HCT116 (cell line): ENCODE data around the gene ARMH4. TPM values are rescaled to one million over a fixed set of nuclear protein-coding genes. Genes with fewer than 3 reads are reported as not detected.

Experiments used
- ATAC-seq: fragments of 200-7000 bp; cut with Tn5 transposase; 2 replicates; pipeline ENCODE4 v1.9.1; 2020; ENCODE audit warnings: mild to moderate bottlenecking, moderate library complexity
- BruUV-seq: library from RNA; stranded (reverse); fragments of 400-500 nt; replicated peaks from 2 replicates; lab custom pipeline; 2021; lab: Mats Ljungman, UMichigan
- CTCF ChIA-PET: fragments of 300-600 bp; sonication (Branson Sonifier 250); formaldehyde crosslinking; loops from one replicate; lab custom pipeline; 2021; ENCODE audit warnings: antibody characterized with exemption; lab: Charles Lee
- POLR2A ChIA-PET: fragments of 300-600, 350-600 bp; sonication (Branson Sonifier 250); formaldehyde crosslinking; loops from one replicate; lab custom pipeline; 2021; ENCODE audit warnings: antibody characterized with exemption; lab: Charles Lee
- RAD21 ChIA-PET, 2 experiments: fragments of 300-600 bp; sonication (Branson Sonifier 250); formaldehyde crosslinking; loops; one replicate each; lab custom pipeline; 2023; ENCODE audit warnings: low total read pairs in 2 of 2; ENCODE audit not compliant: uncharacterized antibody in 2 of 2, unreplicated experiment in 2 of 2, low non-redundant PET in 1 of 2; lab: Charles Lee
- DNase-seq: peaks from one replicate; pipeline ENCODE4 v3.0.0-alpha.2; 2010; ENCODE audit warnings: low read depth, low spot score
- H2AFZ ChIP-seq: fragments of 200-600 bp; shearing (Covaris generic), sonication (generic); 2 replicates; pipeline ENCODE4 v1.6.1; 2017; ENCODE audit warnings: low read depth, mixed run types, mixed read lengths, antibody characterized with exemption, low read length; ENCODE audit not compliant: poor library complexity, severe bottlenecking
- H3K27ac ChIP-seq: 2 replicates; pipeline ENCODE4 v1.5.1; 2012; ENCODE audit warnings: low read depth, low read length
- H3K27me3 ChIP-seq: fragments of 200-600 bp; sonication (generic); 2 replicates; pipeline ENCODE4 v1.6.1; 2016; ENCODE audit warnings: mixed run types, low read length, mixed read lengths; ENCODE audit not compliant: insufficient read depth
- H3K36me3 ChIP-seq, 2 experiments: fragments of 200-500 bp in 1 of 2; fragments of 200-600 bp in 1 of 2; sonication (Bioruptor generic) in 1 of 2; sonication (generic) in 1 of 2; 2 replicates each; pipeline versions ENCODE4 v1.5.1 to v1.6.1; 2014 to 2016; ENCODE audit warnings: low read length in 2 of 2, inconsistent platforms in 1 of 2, mixed read lengths in 1 of 2, mixed run types in 1 of 2; ENCODE audit not compliant: insufficient read depth in 2 of 2, control insufficient read depth in 1 of 2
- H3K4me1 ChIP-seq, 2 experiments: fragments of 200-600 bp in 1 of 2; sonication (generic) in 1 of 2; 2 replicates each; pipeline versions ENCODE4 v1.5.1 to v1.6.1; 2012 to 2017; ENCODE audit warnings: low read length in 2 of 2, inconsistent platforms in 1 of 2, mild to moderate bottlenecking in 1 of 2, mixed read lengths in 1 of 2, mixed run types in 1 of 2, moderate library complexity in 1 of 2; ENCODE audit not compliant: insufficient read depth in 2 of 2, control insufficient read depth in 1 of 2
- H3K4me2 ChIP-seq: fragments of 200-600 bp; sonication (generic); 2 replicates; pipeline ENCODE4 v1.6.1; 2017; ENCODE audit warnings: mixed run types, low read length, mixed read lengths
- H3K4me3 ChIP-seq, 2 experiments: fragments of 200-600 bp in 1 of 2; sonication (generic) in 1 of 2; replicated peaks in 1 of 2; 2 replicates each; pipeline ENCODE4 v1.5.1; 2011 to 2016; ENCODE audit warnings: low read length in 2 of 2, control low read depth in 1 of 2, low read depth in 1 of 2, mild to moderate bottlenecking in 1 of 2, mixed read lengths in 1 of 2, mixed run types in 1 of 2
- H3K79me2 ChIP-seq: fragments of 200-600 bp; sonication (generic); 2 replicates; pipeline ENCODE4 v1.6.1; 2017; ENCODE audit warnings: mild to moderate bottlenecking, mixed run types, low read length, moderate library complexity, mixed read lengths; ENCODE audit not compliant: insufficient read depth
- H3K9ac ChIP-seq: fragments of 200-600 bp; sonication (generic); 2 replicates; pipeline ENCODE4 v1.6.1; 2016; ENCODE audit warnings: low read length, mixed read lengths
- H3K9me2 ChIP-seq: fragments of 200-600 bp; sonication (generic), shearing (Covaris generic); 2 replicates; pipeline ENCODE4 v1.6.1; 2017; ENCODE audit warnings: mixed run types, mild to moderate bottlenecking, moderate library complexity; ENCODE audit not compliant: insufficient read depth
- H3K9me3 ChIP-seq, 2 experiments: fragments of 200-500 bp in 1 of 2; fragments of 200-600 bp in 1 of 2; sonication (Bioruptor generic) in 1 of 2; sonication (generic) in 1 of 2; 2 replicates each; pipeline ENCODE4 v1.6.1; 2014 to 2017; ENCODE audit warnings: low read length in 2 of 2, mixed read lengths in 2 of 2, inconsistent platforms in 1 of 2, low read depth in 1 of 2, mild to moderate bottlenecking in 1 of 2, mixed run types in 1 of 2, moderate library complexity in 1 of 2; ENCODE audit not compliant: control insufficient read depth in 1 of 2, insufficient read depth in 1 of 2
- H4K20me1 ChIP-seq: fragments of 200-600 bp; sonication (generic), shearing (Covaris generic); 2 replicates; pipeline ENCODE4 v1.6.1; 2017; ENCODE audit warnings: mixed run types, mild to moderate bottlenecking, moderate library complexity; ENCODE audit not compliant: insufficient read depth
- CBX3 ChIP-seq: IDR thresholded peaks from 2 replicates; pipeline ENCODE4 v1.6.1; 2012; ENCODE audit warnings: low read depth
- CEBPB ChIP-seq: IDR thresholded peaks from 2 replicates; pipeline ENCODE4 v1.6.1; 2012; ENCODE audit warnings: low read depth
- ELF1 ChIP-seq: IDR thresholded peaks from 2 replicates; pipeline ENCODE4 v1.6.1; 2012; ENCODE audit warnings: low read depth, borderline replicate concordance
- EZH2phosphoT487 ChIP-seq: fragments of 200-600 bp; IDR thresholded peaks from 2 replicates; pipeline ENCODE4 v1.6.1; 2018; ENCODE audit warnings: antibody characterized with exemption, borderline replicate concordance
- POLR2A ChIP-seq: IDR thresholded peaks from 2 replicates; pipeline ENCODE4 v1.7.0; 2011; ENCODE audit warnings: borderline replicate concordance; ENCODE audit not compliant: insufficient read depth, insufficient read length; ENCODE audit errors: extremely low read depth
- POLR2AphosphoS5 ChIP-seq: IDR thresholded peaks from 2 replicates; pipeline ENCODE4 v1.6.1; 2011; ENCODE audit warnings: mild to moderate bottlenecking, low read depth, low read length, moderate library complexity
- RAD21 ChIP-seq: IDR thresholded peaks from 2 replicates; pipeline ENCODE4 v1.6.1; 2012; ENCODE audit warnings: low read depth, mild to moderate bottlenecking
- REST ChIP-seq: IDR thresholded peaks from 2 replicates; pipeline ENCODE4 v1.6.1; 2012; ENCODE audit warnings: low read depth
- SIN3A ChIP-seq: IDR thresholded peaks from 2 replicates; pipeline ENCODE4 v1.6.1; 2012; ENCODE audit warnings: low read depth
- TCF7L2 ChIP-seq: IDR thresholded peaks from 2 replicates; pipeline ENCODE4 v1.7.0; 2011; ENCODE audit warnings: borderline replicate concordance, inconsistent platforms; ENCODE audit not compliant: insufficient read depth, insufficient read length; ENCODE audit errors: extremely low read depth
- YY1 ChIP-seq: IDR thresholded peaks from 2 replicates; pipeline ENCODE4 v1.6.1; 2011; ENCODE audit warnings: low read length, low read depth, moderate library complexity, mild to moderate bottlenecking; ENCODE audit not compliant: insufficient replicate concordance; ENCODE audit errors: extremely low read depth
- ZBTB33 ChIP-seq: IDR thresholded peaks from 2 replicates; pipeline ENCODE4 v1.6.1; 2011; ENCODE audit warnings: mild to moderate bottlenecking, low read length, moderate library complexity; ENCODE audit not compliant: insufficient replicate concordance; ENCODE audit errors: extremely low read depth
- ZFX ChIP-seq: fragments of 450-650 bp; IDR thresholded peaks from 2 replicates; pipeline ENCODE4 v1.6.1; 2017
- ZNF274 ChIP-seq: fragments of 200-500 bp; sonication (Bioruptor generic); IDR thresholded peaks from 2 replicates; pipeline ENCODE4 v1.6.1; 2014; ENCODE audit warnings: mild to moderate bottlenecking, low read depth, low read length, inconsistent platforms
- intact Hi-C: fragments of 100-400 bp; cut with micrococcal nuclease; formaldehyde crosslinking; loops from 2 replicates; pipeline ENCODE4 v1.10.0; 2022
- total RNA-seq: library from RNA; stranded (reverse); gene quantifications from one replicate; pipeline ENCODE4 v1.2.1, GENCODE V29; 2021; ENCODE audit not compliant: unreplicated experiment
- TF ChIP-seq, protein P1 (sequence below): IDR thresholded peaks from 2 replicates; pipeline ENCODE4 v1.6.1; 2012

ARMH4 gene
- total RNA-seq, 1 experiment from 2014 or later: 1.7 TPM

- Histone ChIP-seq H3K4me3 (no peak overlapping the region), H3K4me2 (peak overlapping the region; percentile 45), H3K9ac (no peak overlapping the region), H3K27ac (no peak overlapping the region), H2AFZ (no peak overlapping the region), H3K27me3 (no peaks in the 10 kb centered on the region), H3K79me2 (no peaks in the 10 kb centered on the region), H3K4me1 (peaks cover 18 to 28% of the 10 kb centered on the region in 2 experiments), H3K9me3 (no peaks in the 10 kb centered on the region), H4K20me1 (no peaks in the 10 kb centered on the region), H3K36me3 (no peaks in the 10 kb centered on the region)
- CTCF ChIA-PET: no interaction called here
- POLR2A ChIA-PET: no interaction called here
- RAD21 ChIA-PET: no interaction called here
- no peak for DNase-seq
- ATAC-seq: peak; percentile 45
- BruUV-seq: no TSS peak
- TF ChIP-seq RAD21 (no peak), EZH2phosphoT487 (no peak), POLR2AphosphoS5 (no peak), POLR2A (no peak)
- TF ChIP-seq, all 23 proteins: peak for 0
- intact Hi-C loops: no loop called here
- no peaks in the 10 kb centered on the region for H3K9me2 ChIP-seq
Measured at GRCh38 chr14:58078068-58078467, 73.9 kb downstream of the ARMH4 start.

DNA sequence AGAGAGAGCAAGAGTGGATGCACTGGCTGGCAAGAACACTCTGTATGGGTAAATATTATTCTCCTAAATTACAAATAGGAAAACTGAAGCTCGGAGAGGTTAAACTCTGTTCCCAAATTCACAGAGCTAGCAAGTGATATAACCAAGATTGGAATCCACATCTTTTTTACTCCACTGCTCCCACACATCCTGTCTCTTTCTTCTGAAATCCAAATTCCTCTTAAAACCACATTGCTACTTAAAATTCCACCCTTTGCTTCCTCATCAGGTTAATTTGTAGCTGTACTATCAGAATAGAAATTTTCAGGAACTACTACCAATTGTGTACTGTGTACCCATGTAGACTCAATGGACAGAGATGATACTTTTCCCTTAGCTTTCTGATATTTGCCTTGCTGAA is 74.4 kb downstream of the ARMH4 start:
- ATAC-seq (no peak), DNase-seq (no peak)
- no peaks in the 10 kb centered on the region for H3K9me3 ChIP-seq
- intact Hi-C loops: no loop called here
- ChIA-PET POLR2A (no interaction called here), CTCF (no interaction called here), RAD21 (no interaction called here)
- H3K27me3 ChIP-seq: no peaks in the 10 kb centered on the region
- no peaks in the 10 kb centered on the region for H4K20me1 ChIP-seq
- no TSS peak for BruUV-seq
- no peak overlapping the region for H3K27ac ChIP-seq
- H3K4me2 ChIP-seq: peak overlapping the region; percentile 45
- H2AFZ ChIP-seq: no peak overlapping the region
- H3K36me3 ChIP-seq: no peaks in the 10 kb centered on the region
- H3K4me3 ChIP-seq: no peak overlapping the region
- no peaks in the 10 kb centered on the region for H3K79me2 ChIP-seq
- H3K9me2 ChIP-seq: no peaks in the 10 kb centered on the region
- H3K9ac ChIP-seq: no peak overlapping the region
- peaks cover 14 to 24% of the 10 kb centered on the region in 2 experiments for H3K4me1 ChIP-seq
- TF ChIP-seq ELF1 (no peak), TCF7L2 (no peak), POLR2AphosphoS5 (no peak), ZNF274 (no peak), YY1 (no peak), EZH2phosphoT487 (no peak), SIN3A (no peak), POLR2A (no peak), ZBTB33 (no peak), CBX3 (no peak), ZFX (no peak), CEBPB (no peak), REST (no peak)
- TF ChIP-seq, protein P1, sequence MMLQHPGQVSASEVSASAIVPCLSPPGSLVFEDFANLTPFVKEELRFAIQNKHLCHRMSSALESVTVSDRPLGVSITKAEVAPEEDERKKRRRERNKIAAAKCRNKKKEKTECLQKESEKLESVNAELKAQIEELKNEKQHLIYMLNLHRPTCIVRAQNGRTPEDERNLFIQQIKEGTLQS: no peak
